WTC11 (cell line): ENCODE data around the gene DHX29. TPM values are rescaled to one million over a fixed set of nuclear protein-coding genes. Genes with fewer than 3 reads are reported as not detected.

ENCODE experiments used
- ATAC-seq: fragments of 200-7000 bp; cut with Tn5 transposase; 2 replicates; pipeline ENCODE4 v1.10.0; 2021; ENCODE audit warnings: mild to moderate bottlenecking, moderate library complexity
- CTCF ChIA-PET: fragments of 300-600 bp; sonication (Branson Sonifier 250); formaldehyde crosslinking; loops from one replicate; lab custom pipeline; 2021; ENCODE audit warnings: antibody characterized with exemption; lab: Charles Lee
- POLR2A ChIA-PET: fragments of 350-600 bp; sonication (Branson Sonifier 250); formaldehyde crosslinking; loops from one replicate; lab custom pipeline; 2021; ENCODE audit warnings: antibody characterized with exemption; lab: Charles Lee
- DNase-seq: peaks from one replicate; pipeline ENCODE4 v3.0.0; 2021; ENCODE audit warnings: low spot score
- H3K27ac Mint-ChIP-seq: 2 replicates; pipeline ENCODE4 v1.8.0; 2021; ENCODE audit warnings: mixed read lengths
- H3K27me3 Mint-ChIP-seq: 2 replicates; pipeline ENCODE4 v1.8.0; 2021; ENCODE audit warnings: low read depth, mild to moderate bottlenecking, moderate library complexity, mixed read lengths
- H3K36me3 Mint-ChIP-seq: 2 replicates; pipeline ENCODE4 v1.8.0; 2021; ENCODE audit warnings: mixed read lengths
- H3K4me1 Mint-ChIP-seq: 2 replicates; pipeline ENCODE4 v1.8.0; 2022; ENCODE audit warnings: mixed read lengths
- H3K4me3 Mint-ChIP-seq: 2 replicates; pipeline ENCODE4 v1.8.0; 2021; ENCODE audit warnings: mild to moderate bottlenecking, moderate library complexity, mixed read lengths
- H3K9me3 Mint-ChIP-seq: 2 replicates; pipeline ENCODE4 v1.8.0; 2021; ENCODE audit warnings: mixed read lengths
- ATF1 ChIP-seq: sonication (generic); formaldehyde crosslinking; IDR thresholded peaks from 2 replicates; pipeline ENCODE4 v1.8.1; 2023; ENCODE audit warnings: mild to moderate bottlenecking, moderate library complexity, missing genetic modification reagents
- CREB1 ChIP-seq: sonication (generic); formaldehyde crosslinking; IDR thresholded peaks from 2 replicates; pipeline ENCODE4 v1.8.0; 2023; ENCODE audit warnings: mild to moderate bottlenecking, missing genetic modification reagents
- ETV6 ChIP-seq: sonication (generic); formaldehyde crosslinking; IDR thresholded peaks from 2 replicates; pipeline ENCODE4 v1.8.1; 2022; ENCODE audit warnings: mild to moderate bottlenecking, missing genetic modification reagents
- FOXK1 ChIP-seq: sonication (generic); formaldehyde crosslinking; IDR thresholded peaks from 2 replicates; pipeline ENCODE4 v1.8.0; 2022; ENCODE audit warnings: mild to moderate bottlenecking, moderate library complexity, missing genetic modification reagents
- IRF2 ChIP-seq: sonication (generic); formaldehyde crosslinking; IDR thresholded peaks from 2 replicates; pipeline ENCODE4 v1.8.0; 2022; ENCODE audit warnings: low read depth, missing genetic modification reagents, borderline replicate concordance
- MAX ChIP-seq: sonication (generic); formaldehyde crosslinking; IDR thresholded peaks from 2 replicates; pipeline ENCODE4 v1.8.0; 2022; ENCODE audit warnings: mild to moderate bottlenecking, missing genetic modification reagents
- NFATC4 ChIP-seq: fragments of 250-450 bp; sonication (Bioruptor Pico); IDR thresholded peaks from 2 replicates; pipeline ENCODE4 v1.9.0; 2021; ENCODE audit warnings: mild to moderate bottlenecking
- NR1H2 ChIP-seq: sonication (generic); formaldehyde crosslinking; IDR thresholded peaks from 2 replicates; pipeline ENCODE4 v1.9.0; 2021; ENCODE audit warnings: mild to moderate bottlenecking, moderate library complexity, missing genetic modification reagents
- NR3C1 ChIP-seq: sonication (generic); formaldehyde crosslinking; conservative IDR thresholded peaks from 2 replicates; pipeline ENCODE4 v1.8.1; 2023; ENCODE audit warnings: low read depth, mild to moderate bottlenecking, missing genetic modification reagents
- PRDM15 ChIP-seq: sonication (generic); formaldehyde crosslinking; IDR thresholded peaks from 2 replicates; pipeline ENCODE4 v1.8.0; 2022; ENCODE audit warnings: missing genetic modification reagents
- RORB ChIP-seq: fragments of 250-450 bp; sonication (Bioruptor Pico); IDR thresholded peaks from 2 replicates; pipeline ENCODE4 v1.9.0; 2021; ENCODE audit warnings: mild to moderate bottlenecking
- SOX15 ChIP-seq: fragments of 250-450 bp; sonication (Bioruptor Pico); IDR thresholded peaks from 2 replicates; pipeline ENCODE4 v1.9.0; 2021; ENCODE audit warnings: mild to moderate bottlenecking
- TEAD1 ChIP-seq: sonication (generic); formaldehyde crosslinking; IDR thresholded peaks from 2 replicates; pipeline ENCODE4 v1.8.0; 2022; ENCODE audit warnings: mild to moderate bottlenecking, missing genetic modification reagents
- ZMAT4 ChIP-seq: fragments of 250-450 bp; sonication (Bioruptor Pico); IDR thresholded peaks from 2 replicates; pipeline ENCODE4 v1.9.0; 2021; ENCODE audit warnings: mild to moderate bottlenecking
- ZNF232 ChIP-seq: sonication (generic); formaldehyde crosslinking; IDR thresholded peaks from 2 replicates; pipeline ENCODE4 v1.8.0; 2022; ENCODE audit warnings: mild to moderate bottlenecking, missing genetic modification reagents
- ZNF281 ChIP-seq: sonication (generic); formaldehyde crosslinking; IDR thresholded peaks from 2 replicates; pipeline ENCODE4 v1.8.0; 2023; ENCODE audit warnings: mild to moderate bottlenecking, missing genetic modification reagents
- ZNF317 ChIP-seq: sonication (generic); formaldehyde crosslinking; IDR thresholded peaks from 2 replicates; pipeline ENCODE4 v1.8.1; 2023; ENCODE audit warnings: low read depth, mild to moderate bottlenecking, moderate library complexity, missing genetic modification reagents, borderline replicate concordance
- ZNF532 ChIP-seq: fragments of 250-450 bp; sonication (Bioruptor Pico); IDR thresholded peaks from 2 replicates; pipeline ENCODE4 v1.9.0; 2021; ENCODE audit warnings: mild to moderate bottlenecking, borderline replicate concordance
- total RNA-seq: library from RNA; stranded (reverse); gene quantifications from 3 replicates; pipeline ENCODE4 v1.2.3, GENCODE V29; 2021
- TF ChIP-seq, protein P1 (sequence below): sonication (generic); formaldehyde crosslinking; IDR thresholded peaks from 2 replicates; pipeline ENCODE4 v1.8.1; 2022; ENCODE audit warnings: low read depth, mild to moderate bottlenecking, moderate library complexity, missing genetic modification reagents, borderline replicate concordance
- TF ChIP-seq, protein P2 (sequence below): sonication (generic); formaldehyde crosslinking; IDR thresholded peaks from 2 replicates; pipeline ENCODE4 v1.8.1; 2023; ENCODE audit warnings: mild to moderate bottlenecking, moderate library complexity, missing genetic modification reagents

Gene DHX29
- total RNA-seq, 1 experiment from 2014 or later: 29.7 TPM

DNA sequence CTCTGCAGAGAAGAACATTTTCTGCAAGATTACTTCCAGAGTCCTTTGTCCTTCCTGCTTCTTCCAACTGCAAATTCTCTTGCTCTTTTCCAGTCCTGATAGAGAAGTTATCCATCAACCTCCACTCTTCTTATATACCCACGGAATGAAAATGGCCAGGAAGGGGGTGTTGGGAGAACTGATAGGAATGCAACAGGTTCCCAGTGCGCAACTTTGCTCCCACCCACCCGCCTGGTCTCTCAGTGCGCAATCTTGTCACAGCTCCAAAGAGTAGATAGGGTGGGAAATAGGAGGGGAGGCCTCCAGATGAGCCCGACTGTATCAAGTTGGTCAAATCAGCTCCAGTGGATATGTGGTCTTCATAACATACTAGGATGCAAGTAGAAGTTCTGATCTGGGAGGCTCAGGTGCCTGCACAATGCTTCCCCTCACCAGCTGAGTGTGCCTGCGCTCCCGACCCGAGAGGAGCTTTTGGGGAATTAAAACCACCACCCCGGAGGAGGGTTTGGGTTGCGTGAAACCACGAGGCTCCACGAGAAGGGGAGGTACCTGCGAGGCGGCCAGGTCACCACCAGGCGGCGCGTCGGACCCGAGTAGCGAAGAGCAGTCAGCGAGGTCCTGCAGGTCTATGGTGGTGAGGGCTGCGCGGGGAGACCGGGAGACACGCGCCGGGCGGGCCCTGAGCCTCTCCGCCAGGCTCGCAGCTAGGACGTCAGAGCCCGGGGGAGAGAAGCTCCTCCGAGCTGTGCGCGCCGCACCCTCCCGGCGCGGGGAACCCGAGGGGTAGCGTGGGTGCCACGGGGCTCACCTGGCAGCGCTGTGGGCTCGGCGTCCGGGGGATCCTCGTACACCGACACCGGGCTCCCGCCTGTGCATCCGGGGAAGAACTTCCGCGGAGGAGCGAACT lies 81.2 kb downstream of the DHX29 start (continued):
- TF ChIP-seq, protein P1, sequence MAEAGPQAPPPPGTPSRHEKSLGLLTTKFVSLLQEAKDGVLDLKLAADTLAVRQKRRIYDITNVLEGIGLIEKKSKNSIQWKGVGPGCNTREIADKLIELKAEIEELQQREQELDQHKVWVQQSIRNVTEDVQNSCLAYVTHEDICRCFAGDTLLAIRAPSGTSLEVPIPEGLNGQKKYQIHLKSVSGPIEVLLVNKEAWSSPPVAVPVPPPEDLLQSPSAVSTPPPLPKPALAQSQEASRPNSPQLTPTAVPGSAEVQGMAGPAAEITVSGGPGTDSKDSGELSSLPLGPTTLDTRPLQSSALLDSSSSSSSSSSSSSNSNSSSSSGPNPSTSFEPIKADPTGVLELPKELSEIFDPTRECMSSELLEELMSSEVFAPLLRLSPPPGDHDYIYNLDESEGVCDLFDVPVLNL (CRISPR knock-in tag): no peak
- 0 out of 2 replicates have a peak, but pooled peaks have one; percentile 19 for TF ChIP-seq FOXK1
- TF ChIP-seq ZNF232 (CRISPR knock-in tag): no peak
- TF ChIP-seq NFATC4: no peak
- TF ChIP-seq ZMAT4 (CRISPR knock-in tag): no peak
- no peak for TF ChIP-seq CREB1 (CRISPR knock-in tag)
- TF ChIP-seq ZNF281 (CRISPR knock-in tag): no peak
- TF ChIP-seq PRDM15: no peak
- peak; percentile 67 for TF ChIP-seq MAX (CRISPR knock-in tag)
- TF ChIP-seq ZNF317: no peak
- TF ChIP-seq ETV6 (CRISPR knock-in tag): 0 out of 2 replicates have a peak, but pooled peaks have one; percentile 11
- no peak for TF ChIP-seq RORB

DNA sequence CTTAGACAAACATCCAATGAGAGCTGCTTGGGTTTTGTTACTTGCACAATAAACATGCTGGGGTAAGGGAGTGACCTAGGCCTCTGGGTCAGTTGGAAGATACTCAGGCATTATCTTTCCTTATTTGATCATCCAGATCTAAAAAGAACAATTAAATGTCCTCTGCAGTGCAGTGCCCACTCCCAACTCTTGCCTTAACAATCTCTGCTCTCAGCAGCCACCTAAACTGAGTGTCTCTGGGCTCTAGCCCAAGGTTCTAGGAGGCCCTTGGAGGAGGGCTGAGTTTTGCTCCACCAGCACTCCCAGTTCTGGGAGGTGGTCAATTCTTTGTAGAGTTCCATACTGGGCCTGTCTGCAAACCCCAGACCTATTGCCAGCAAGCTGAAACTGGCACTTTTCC lies 82.1 kb downstream of the DHX29 start:
- DNase-seq: no peak
- no peak for ATAC-seq
- H3K27ac Mint-ChIP-seq: no peak overlapping the region
- POLR2A ChIA-PET: no interaction called here
- peaks cover 37% of the 10 kb centered on the region for H3K4me1 Mint-ChIP-seq
- H3K36me3 Mint-ChIP-seq: no peaks in the 10 kb centered on the region
- H3K9me3 Mint-ChIP-seq: no peaks in the 10 kb centered on the region
- peaks cover 99% of the 10 kb centered on the region for H3K27me3 Mint-ChIP-seq
- CTCF ChIA-PET: interaction anchor here (0.5 to 2.5 kb wide), 7 partner anchors 7 to 468 kb away, joined by 3 to 8 read pairs (median 4); partner anchors contain the start of gene CCNO
- H3K4me3 Mint-ChIP-seq: no peak overlapping the region
- TF ChIP-seq ZMAT4 (CRISPR knock-in tag) (no peak), NR1H2 (CRISPR knock-in tag) (no peak), SOX15 (CRISPR knock-in tag) (no peak), ATF1 (CRISPR knock-in tag) (no peak), IRF2 (CRISPR knock-in tag) (no peak), TEAD1 (no peak), FOXK1 (no peak), NR3C1 (CRISPR knock-in tag) (no peak), ZNF532 (no peak)
- TF ChIP-seq, protein P2, sequence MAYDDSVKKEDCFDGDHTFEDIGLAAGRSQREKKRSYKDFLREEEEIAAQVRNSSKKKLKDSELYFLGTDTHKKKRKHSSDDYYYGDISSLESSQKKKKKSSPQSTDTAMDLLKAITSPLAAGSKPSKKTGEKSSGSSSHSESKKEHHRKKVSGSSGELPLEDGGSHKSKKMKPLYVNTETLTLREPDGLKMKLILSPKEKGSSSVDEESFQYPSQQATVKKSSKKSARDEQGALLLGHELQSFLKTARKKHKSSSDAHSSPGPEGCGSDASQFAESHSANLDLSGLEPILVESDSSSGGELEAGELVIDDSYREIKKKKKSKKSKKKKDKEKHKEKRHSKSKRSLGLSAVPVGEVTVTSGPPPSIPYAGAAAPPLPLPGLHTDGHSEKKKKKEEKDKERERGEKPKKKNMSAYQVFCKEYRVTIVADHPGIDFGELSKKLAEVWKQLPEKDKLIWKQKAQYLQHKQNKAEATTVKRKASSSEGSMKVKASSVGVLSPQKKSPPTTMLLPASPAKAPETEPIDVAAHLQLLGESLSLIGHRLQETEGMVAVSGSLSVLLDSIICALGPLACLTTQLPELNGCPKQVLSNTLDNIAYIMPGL (CRISPR knock-in tag): no peak
